HG02642 (cell line): Measurements from ENCODE around the gene TERT.
"Not testable (repeated sequence)": the region's sequence is repeated elsewhere in the genome, so short reads cannot be mapped to it uniquely, and the experiment has no call there.

ENCODE experiments used
- ATAC-seq: cut with Tn5 transposase; IDR thresholded peaks from one replicate; pipeline ENCODE4 v1.9.1; 2021; ENCODE audit warnings: mild to moderate bottlenecking; ENCODE audit not compliant: unreplicated experiment, poor library complexity

Gene TERT

GRCh38 chr5:1298067-1298551 is 3.2 kb upstream of the TERT start:
- no peak for ATAC-seq

- no peak for ATAC-seq
These were observed 2.4 kb upstream of the TERT start for GRCh38 chr5:1297243-1297642.

GRCh38 chr5:1295650-1296037 is 776 bp upstream of the TERT start:
- ATAC-seq = no peak

- no peak for ATAC-seq
These were observed 548 bp downstream of the TERT start for GRCh38 chr5:1294206-1294834.

- no peak for ATAC-seq
These were observed 1.3 kb downstream of the TERT start for GRCh38 chr5:1293416-1294205.

GRCh38 chr5:1292846-1293415 is 1.9 kb downstream of the TERT start:
- no peak for ATAC-seq

- ATAC-seq = no peak
These were observed 2.7 kb downstream of the TERT start for GRCh38 chr5:1292139-1292538.

GRCh38 chr5:1291611-1292080 is 3.2 kb downstream of the TERT start:
- ATAC-seq = no peak

- not testable (repeated sequence) for ATAC-seq
These were observed 3.9 kb downstream of the TERT start for GRCh38 chr5:1290956-1291355.

- ATAC-seq = not testable (repeated sequence)
These were observed 5.3 kb downstream of the TERT start for GRCh38 chr5:1289559-1289958.

- ATAC-seq = no peak
These were observed 6.2 kb downstream of the TERT start for GRCh38 chr5:1288439-1289335.

- no peak for ATAC-seq
These were observed 9.0 kb downstream of the TERT start for GRCh38 chr5:1285883-1286291.

GRCh38 chr5:1285141-1285540 is 9.7 kb downstream of the TERT start:
- ATAC-seq = no peak

GRCh38 chr5:1284336-1284970 is 10.4 kb downstream of the TERT start:
- not testable (repeated sequence) for ATAC-seq

- ATAC-seq = not testable (repeated sequence)
These were observed 11.2 kb downstream of the TERT start for GRCh38 chr5:1283729-1284041.

GRCh38 chr5:1282993-1283728 is 11.7 kb downstream of the TERT start:
- ATAC-seq = not testable (repeated sequence)

- no peak for ATAC-seq
These were observed 12.5 kb downstream of the TERT start for GRCh38 chr5:1282131-1282992.
